H1 (cell line): ENCODE measurements around the gene ZNF575. TPM values are rescaled to one million over a fixed set of nuclear protein-coding genes. Genes with fewer than 3 reads are reported as not detected.
"Not testable (repeated sequence)": the region's sequence is repeated elsewhere in the genome, so short reads cannot be mapped to it uniquely, and the experiment has no call there.

Experiments used
- CTCF ChIA-PET: fragments of 300-600 bp; sonication (Branson Sonifier 250); formaldehyde crosslinking; loops from one replicate; lab custom pipeline; 2021; ENCODE audit not compliant: partially characterized antibody; lab: Charles Lee
- POLR2A ChIA-PET: fragments of 300-600 bp; sonication (Branson Sonifier 250); formaldehyde crosslinking; loops from one replicate; lab custom pipeline; 2021; ENCODE audit warnings: inconsistent platforms; ENCODE audit not compliant: partially characterized antibody; lab: Charles Lee
- DNase-seq, 2 experiments: peaks; one replicate each; pipeline versions ENCODE4 v3.0.0 to v3.0.0-alpha.2; 2010 to 2022; ENCODE audit warnings: low spot score in 2 of 2, low read depth in 1 of 2, mixed read lengths in 1 of 2
- FAIRE-seq: peaks from 2 replicates; lab custom pipeline; 2011; peaks lifted over from hg19 to GRCh38; lab: Jason Lieb, UNC
- H2AFZ ChIP-seq: 2 replicates; pipeline ENCODE4 v1.8.1; 2012; ENCODE audit warnings: low read length, inconsistent platforms
- H2AK5ac ChIP-seq: 2 replicates; pipeline ENCODE4 v1.6.1; 2013; ENCODE audit warnings: low read depth, low read length
- H2BK120ac ChIP-seq: replicated peaks from 2 replicates; pipeline ENCODE3; 2013; ENCODE audit warnings: low read depth, low read length, inconsistent platforms
- H2BK12ac ChIP-seq: 2 replicates; pipeline ENCODE4 v1.6.1; 2013; ENCODE audit warnings: low read depth, low read length
- H2BK15ac ChIP-seq: 2 replicates; pipeline ENCODE4 v1.6.1; 2013; ENCODE audit warnings: low read length
- H2BK20ac ChIP-seq: 2 replicates; pipeline ENCODE4 v1.6.1; 2013; ENCODE audit warnings: low read length
- H2BK5ac ChIP-seq: 2 replicates; pipeline ENCODE4 v1.6.1; 2013; ENCODE audit warnings: low read depth, low read length
- H3K14ac ChIP-seq: 2 replicates; pipeline ENCODE4 v1.6.1; 2013; ENCODE audit warnings: inconsistent platforms; ENCODE audit not compliant: insufficient read length
- H3K18ac ChIP-seq: 2 replicates; pipeline ENCODE4 v1.6.1; 2013; ENCODE audit warnings: low read length; ENCODE audit errors: extremely low read depth
- H3K23ac ChIP-seq: 2 replicates; pipeline ENCODE4 v1.6.1; 2013; ENCODE audit warnings: inconsistent platforms; ENCODE audit not compliant: insufficient read length
- H3K23me2 ChIP-seq: 2 replicates; pipeline ENCODE4 v1.6.1; 2013; ENCODE audit warnings: low read depth, low read length
- H3K27ac ChIP-seq: 2 replicates; pipeline ENCODE4 v1.6.1; 2011; ENCODE audit warnings: low read depth, low read length, inconsistent platforms
- H3K27me3 ChIP-seq, 4 experiments: replicated peaks in 1 of 4; 1 replicate in 1 of 4; 2 replicates in 3 of 4; pipeline versions ENCODE4 v1.6.1 to v1.8.1; 2011 to 2013; ENCODE audit warnings: low read length in 3 of 4, mild to moderate bottlenecking in 3 of 4, inconsistent platforms in 2 of 4, mixed read lengths in 2 of 4, moderate library complexity in 1 of 4; ENCODE audit not compliant: control insufficient read depth in 3 of 4, insufficient read depth in 3 of 4; ENCODE audit errors: extremely low read depth in 1 of 4
- H3K36me3 ChIP-seq, 4 experiments: 2 replicates each; pipeline versions ENCODE4 v1.6.1 to v1.8.1; 2011 to 2013; ENCODE audit warnings: mild to moderate bottlenecking in 4 of 4, low read length in 3 of 4, moderate library complexity in 2 of 4, control low read depth in 1 of 4, inconsistent platforms in 1 of 4; ENCODE audit not compliant: insufficient read depth in 4 of 4, control insufficient read depth in 2 of 4
- H3K4ac ChIP-seq: replicated peaks from 2 replicates; pipeline ENCODE3; 2013; ENCODE audit warnings: low read length, low read depth, mixed read lengths, inconsistent platforms; ENCODE audit not compliant: insufficient read length
- H3K4me1 ChIP-seq, 4 experiments: replicated peaks in 1 of 4; 1 replicate in 1 of 4; 2 replicates in 3 of 4; pipeline versions ENCODE4 v1.6.1 to v1.8.1; 2011 to 2013; ENCODE audit warnings: low read length in 3 of 4, inconsistent platforms in 2 of 4, mixed read lengths in 1 of 4; ENCODE audit not compliant: insufficient read depth in 4 of 4, control insufficient read depth in 3 of 4
- H3K4me2 ChIP-seq, 2 experiments: 2 replicates each; pipeline versions ENCODE4 v1.6.1 to v1.8.1; 2011 to 2013; ENCODE audit warnings: low read depth in 2 of 2, low read length in 2 of 2, control low read depth in 1 of 2, inconsistent platforms in 1 of 2, mild to moderate bottlenecking in 1 of 2; ENCODE audit not compliant: insufficient read depth in 1 of 2
- H3K4me3 ChIP-seq, 4 experiments: fragments of 200-600, 300-600 bp in 1 of 4; sonication (generic), shearing (Covaris generic), sonication (Bioruptor Twin) in 1 of 4; 2 replicates each; pipeline versions ENCODE4 v1.5.1 to v1.8.1; 2011 to 2016; ENCODE audit warnings: low read length in 4 of 4, low read depth in 3 of 4, control low read depth in 2 of 4, inconsistent platforms in 2 of 4, mild to moderate bottlenecking in 2 of 4, mixed read lengths in 1 of 4, moderate library complexity in 1 of 4; ENCODE audit not compliant: insufficient read depth in 2 of 4; ENCODE audit errors: extremely low read depth in 1 of 4
- H3K56ac ChIP-seq: replicated peaks from 2 replicates; pipeline ENCODE3; 2013; ENCODE audit warnings: low read depth, mild to moderate bottlenecking, mixed read lengths, low read length, inconsistent platforms; ENCODE audit not compliant: insufficient read length
- H3K79me1 ChIP-seq: 2 replicates; pipeline ENCODE4 v1.6.1; 2013; ENCODE audit warnings: low read depth, low read length, control low read depth
- H3K79me2 ChIP-seq, 2 experiments: 2 replicates each; pipeline versions ENCODE4 v1.6.1 to v1.8.1; 2012 to 2013; ENCODE audit warnings: low read length in 2 of 2, mild to moderate bottlenecking in 2 of 2, inconsistent platforms in 1 of 2; ENCODE audit not compliant: insufficient read depth in 2 of 2, control insufficient read depth in 1 of 2
- H3K9ac ChIP-seq, 4 experiments: replicated peaks in 1 of 4; 1 replicate in 1 of 4; 2 replicates in 3 of 4; pipeline versions ENCODE4 v1.6.1 to v1.8.1; 2011 to 2013; ENCODE audit warnings: low read depth in 3 of 4, low read length in 3 of 4, control low read depth in 2 of 4, mild to moderate bottlenecking in 2 of 4, moderate library complexity in 2 of 4, inconsistent platforms in 1 of 4; ENCODE audit errors: extremely low read depth in 1 of 4
- H3K9me3 ChIP-seq, 2 experiments: 2 replicates each; pipeline versions ENCODE4 v1.6.1 to v1.8.1; 2012 to 2013; ENCODE audit warnings: mild to moderate bottlenecking in 2 of 2, moderate library complexity in 2 of 2, control low read depth in 1 of 2, inconsistent platforms in 1 of 2, low read depth in 1 of 2, low read length in 1 of 2, mixed read lengths in 1 of 2; ENCODE audit not compliant: insufficient read depth in 2 of 2
- H4K20me1 ChIP-seq, 2 experiments: replicated peaks in 1 of 2; 2 replicates each; pipeline versions ENCODE3 to v1.8.1; 2011 to 2013; ENCODE audit warnings: inconsistent platforms in 2 of 2, low read length in 2 of 2, mild to moderate bottlenecking in 1 of 2; ENCODE audit not compliant: insufficient read depth in 2 of 2, control insufficient read depth in 1 of 2
- H4K5ac ChIP-seq: 2 replicates; pipeline ENCODE4 v1.6.1; 2013; ENCODE audit warnings: low read length, low read depth, mixed read lengths, inconsistent platforms; ENCODE audit not compliant: insufficient read length
- H4K8ac ChIP-seq: 2 replicates; pipeline ENCODE4 v1.8.0; 2013; ENCODE audit warnings: mild to moderate bottlenecking, moderate library complexity, low read length, inconsistent platforms; ENCODE audit not compliant: insufficient read depth; ENCODE audit errors: extremely low read depth
- H4K91ac ChIP-seq: replicated peaks from 2 replicates; pipeline ENCODE3; 2013; ENCODE audit warnings: low read length, mixed read lengths, inconsistent platforms; ENCODE audit not compliant: insufficient read length
- WGBS, 2 experiments: shearing (Covaris generic) in 1 of 2; methylation state at CpG; one replicate each; pipeline versions ENCODE4 v1.1.6 to v1.1.7; 2013 to 2015; ENCODE audit warnings: low lambda C conversion rate in 2 of 2, mixed read lengths in 2 of 2, inconsistent platforms in 1 of 2, low coverage in 1 of 2, missing lambda C conversion rate in 1 of 2; ENCODE audit not compliant: insufficient replicate concordance in 2 of 2, insufficient coverage in 1 of 2, insufficient read length in 1 of 2; ENCODE audit errors: extremely low coverage in 1 of 2, missing lambda C conversion rate in 1 of 2; 5-methylcytosine and 5-hydroxymethylcytosine counted together
- polyA plus RNA-seq, 7 experiments: library from polyadenylated mRNA; depleted of rRNA in 3 of 7; stranded (reverse) in 5 of 7; unstranded in 2 of 7; fragments of >200 nt in 5 of 7; fragments of 200-250 nt in 2 of 7; gene quantifications; 1 replicate in 5 of 7; 2 replicates in 1 of 7; 4 replicates in 1 of 7; pipeline versions ENCODE4 v1.2.1 to v1.2.3, GENCODE V29; 2011 to 2013; ENCODE audit warnings: missing spikeins in 2 of 7, mixed read lengths in 2 of 7
- total RNA-seq: library from RNA; stranded (reverse); fragmentation: NEBNext Ultra II Directional; extraction: Animal tissue kit (Norgen Biotek cat#: 25700); gene quantifications from 2 replicates; pipeline ENCODE4 v1.2.1, GENCODE V29; 2021
- TF ChIP-seq, protein P1 (sequence below): IDR thresholded peaks from 2 replicates; pipeline ENCODE4 v1.6.1; 2011; ENCODE audit warnings: low read depth, mild to moderate bottlenecking, low read length; ENCODE audit not compliant: insufficient read depth

ZNF575 gene
- total and polyA plus RNA-seq, 2 of the 8 experiments (the other 6 are each of a cell fraction or from before 2014, with no cell fraction given), result 0.05 TPM; not detected in 1

DNA sequence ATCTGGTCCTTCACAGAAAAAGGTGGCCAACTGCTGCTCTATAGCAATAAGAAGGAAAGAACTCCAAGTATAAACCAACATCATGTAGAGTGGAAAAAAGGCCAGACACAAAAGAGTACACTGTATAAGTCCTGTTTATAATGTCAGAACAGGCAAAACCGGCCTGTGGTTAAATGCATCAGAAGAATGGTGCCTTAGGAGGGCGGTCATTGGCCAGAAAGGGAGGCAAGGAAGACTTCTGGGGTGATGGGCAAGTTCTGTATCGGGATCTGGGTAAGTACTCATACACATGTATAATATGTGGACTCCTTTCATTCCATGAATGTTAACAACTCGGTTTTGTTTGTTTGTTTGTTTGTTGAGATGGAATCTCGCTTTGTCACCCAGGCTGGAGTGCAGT lies 10.1 kb upstream of the ZNF575 start (continued):
- TF ChIP-seq, protein P1, sequence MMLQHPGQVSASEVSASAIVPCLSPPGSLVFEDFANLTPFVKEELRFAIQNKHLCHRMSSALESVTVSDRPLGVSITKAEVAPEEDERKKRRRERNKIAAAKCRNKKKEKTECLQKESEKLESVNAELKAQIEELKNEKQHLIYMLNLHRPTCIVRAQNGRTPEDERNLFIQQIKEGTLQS, result no peak

DNA sequence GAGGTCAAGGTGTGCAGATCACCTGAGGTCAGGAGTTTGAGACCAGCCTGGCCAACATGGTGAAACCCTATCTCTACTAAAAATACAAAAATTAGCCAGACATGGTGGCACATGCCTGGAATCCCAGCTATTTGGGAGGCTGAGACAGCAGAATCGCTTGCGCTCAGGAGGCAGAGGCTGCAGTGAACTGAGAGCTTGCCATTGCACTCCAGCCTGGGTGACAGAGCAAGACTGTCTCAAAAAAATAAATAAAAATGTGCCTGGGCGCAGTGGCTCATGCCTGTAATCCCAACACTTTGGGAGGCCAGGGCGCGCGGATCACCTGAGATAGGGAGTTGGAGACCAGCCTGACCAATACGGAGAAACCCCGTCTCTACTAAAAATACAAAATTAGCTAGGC lies 9.3 kb upstream of the ZNF575 start:
- H4K20me1 ChIP-seq, FAIRE-seq, DNase-seq, H3K56ac ChIP-seq, H2BK5ac ChIP-seq, H2AFZ ChIP-seq, H3K79me1 ChIP-seq, H2BK120ac ChIP-seq, H2AK5ac ChIP-seq, H4K91ac ChIP-seq, H3K9me3 ChIP-seq, H3K27ac ChIP-seq, H3K4ac ChIP-seq, H2BK12ac ChIP-seq, H3K79me2 ChIP-seq, H3K4me2 ChIP-seq, H2BK15ac ChIP-seq, H3K36me3 ChIP-seq, H3K4me3 ChIP-seq, H3K9ac ChIP-seq, H3K14ac ChIP-seq, H4K8ac ChIP-seq, H3K18ac ChIP-seq, H3K23ac ChIP-seq, H4K5ac ChIP-seq, H2BK20ac ChIP-seq: not testable (repeated sequence)
- Histone ChIP-seq H3K4me1 (peaks cover 0 to 11% (median 5%) of the 10 kb centered on the region in 4 experiments; a peak in 6 of 7 replicates), H3K27me3 (peaks cover 2 to 14% (median 10%) of the 10 kb centered on the region in 4 experiments), H3K23me2 (peaks cover 15% of the 10 kb centered on the region)
- WGBS, 2 experiments, result 95% methylated on average over 8 of the region's 8 CpGs; no CpG with 5 or more reads in 1 of the 2 experiments
- ChIA-PET POLR2A (interaction anchor here (1.2 kb wide), 1 partner anchor 9 kb away, joined by 3 read pairs; the partner anchor contains the start of gene ZNF575), CTCF (interaction anchor here (0.6 to 10.0 kb wide), 7 partner anchors 12 to 146 kb away, joined by 3 to 192 read pairs (median 5); partner anchors contain the start of genes PHLDB3 and PLAUR)
